ENCODE measurements around the gene COL23A1. TPM values are rescaled to one million over a fixed set of nuclear protein-coding genes. Genes with fewer than 3 reads are reported as not detected.

Gene COL23A1
- total and polyA plus RNA-seq, 2 of the 13 experiments (the other 11 are each of a cell fraction or from before 2014, with no cell fraction given) = not detected

GRCh38 chr5:178540526-178540925 is 49.7 kb downstream of the COL23A1 start (continued):
- TF ChIP-seq ZFP37 (CRISPR knock-in tag; IDR thresholded peaks at IDR 0.05; ENCODE audit: borderline replicate concordance) = no peak
- TF ChIP-seq REXO4 (CRISPR knock-in tag; IDR thresholded peaks at IDR 0.05; ENCODE audit: borderline replicate concordance) = no peak
- no peak for TF ChIP-seq TOE1 (CRISPR knock-in tag; IDR thresholded peaks at IDR 0.05)

- ChIA-PET CTCF (ENCODE audit: low intra/inter-chr PET ratio, low total read pairs) (no interaction called here), POLR2A (no interaction called here)
- H3K9me3 ChIP-seq (ENCODE audit: low read length) = no peaks in the 10 kb centered on the region
- H3K79me2 ChIP-seq (ENCODE audit: insufficient read depth, low read length) = no peaks in the 10 kb centered on the region
- H3K4me3 ChIP-seq (replicated peaks in 1 of 3; ENCODE audit: insufficient read depth in 1 of 3, low read depth in 2 of 3, low read length in 3 of 3) = no peak overlapping the region
- no peaks in the 10 kb centered on the region for H3K36me3 ChIP-seq (replicated peaks in 1 of 2; ENCODE audit: control insufficient read depth in 1 of 2, insufficient read depth in 2 of 2, low read length in 2 of 2)
- no TSS peak for BruUV-seq (replicated peaks)
- TF ChIP-seq FIP1L1 (IDR thresholded peaks at IDR 0.05; ENCODE audit: borderline replicate concordance, insufficient read depth, low read depth, low read length) (no peak), NFKB2 (CRISPR knock-in tag; IDR thresholded peaks at IDR 0.05; ENCODE audit: borderline replicate concordance) (no peak), EED (CRISPR knock-in tag; IDR thresholded peaks at IDR 0.05) (no peak), ATF5 (CRISPR knock-in tag; IDR thresholded peaks at IDR 0.05; ENCODE audit: low read depth) (no peak), RELA (CRISPR knock-in tag; IDR thresholded peaks at IDR 0.05) (no peak), TBX3 (IDR thresholded peaks at IDR 0.05; ENCODE audit: borderline replicate concordance) (no peak), ZNF83 (CRISPR knock-in tag; IDR thresholded peaks at IDR 0.05; ENCODE audit: borderline replicate concordance) (no peak), NFIB (CRISPR knock-in tag; IDR thresholded peaks at IDR 0.05; ENCODE audit: borderline replicate concordance) (no peak), PAWR (CRISPR knock-in tag; IDR thresholded peaks at IDR 0.05; ENCODE audit: borderline replicate concordance) (no peak), HIVEP1 (CRISPR knock-in tag; IDR thresholded peaks at IDR 0.05) (no peak), ZNF446 (CRISPR knock-in tag; IDR thresholded peaks at IDR 0.05) (no peak), PCBP2 (optimal IDR thresholded peaks at IDR 0.05; ENCODE audit: low read depth, low read length, poor library complexity, severe bottlenecking) (no peak), MEIS1 (CRISPR knock-in tag; IDR thresholded peaks at IDR 0.05; ENCODE audit: borderline replicate concordance) (no peak)
- TF ChIP-seq, protein P1, sequence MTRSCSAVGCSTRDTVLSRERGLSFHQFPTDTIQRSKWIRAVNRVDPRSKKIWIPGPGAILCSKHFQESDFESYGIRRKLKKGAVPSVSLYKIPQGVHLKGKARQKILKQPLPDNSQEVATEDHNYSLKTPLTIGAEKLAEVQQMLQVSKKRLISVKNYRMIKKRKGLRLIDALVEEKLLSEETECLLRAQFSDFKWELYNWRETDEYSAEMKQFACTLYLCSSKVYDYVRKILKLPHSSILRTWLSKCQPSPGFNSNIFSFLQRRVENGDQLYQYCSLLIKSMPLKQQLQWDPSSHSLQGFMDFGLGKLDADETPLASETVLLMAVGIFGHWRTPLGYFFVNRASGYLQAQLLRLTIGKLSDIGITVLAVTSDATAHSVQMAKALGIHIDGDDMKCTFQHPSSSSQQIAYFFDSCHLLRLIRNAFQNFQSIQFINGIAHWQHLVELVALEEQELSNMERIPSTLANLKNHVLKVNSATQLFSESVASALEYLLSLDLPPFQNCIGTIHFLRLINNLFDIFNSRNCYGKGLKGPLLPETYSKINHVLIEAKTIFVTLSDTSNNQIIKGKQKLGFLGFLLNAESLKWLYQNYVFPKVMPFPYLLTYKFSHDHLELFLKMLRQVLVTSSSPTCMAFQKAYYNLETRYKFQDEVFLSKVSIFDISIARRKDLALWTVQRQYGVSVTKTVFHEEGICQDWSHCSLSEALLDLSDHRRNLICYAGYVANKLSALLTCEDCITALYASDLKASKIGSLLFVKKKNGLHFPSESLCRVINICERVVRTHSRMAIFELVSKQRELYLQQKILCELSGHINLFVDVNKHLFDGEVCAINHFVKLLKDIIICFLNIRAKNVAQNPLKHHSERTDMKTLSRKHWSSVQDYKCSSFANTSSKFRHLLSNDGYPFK (CRISPR knock-in tag; IDR thresholded peaks at IDR 0.05; ENCODE audit: borderline replicate concordance) = no peak
- no peaks in the 10 kb centered on the region for H4K20me1 ChIP-seq (ENCODE audit: insufficient read depth, low read length)
- no peak overlapping the region for H3K27ac ChIP-seq (ENCODE audit: extremely low read length, insufficient read depth, low read length)
- FAIRE-seq = no peak
- 40% methylated on average over 7 of the region's 7 CpGs for WGBS (ENCODE audit: low lambda C conversion rate)
- ATAC-seq = no peak
- H3K9ac ChIP-seq (ENCODE audit: insufficient read depth, low read depth, low read length) = no peak overlapping the region
- H3K27me3 ChIP-seq (ENCODE audit: control insufficient read depth in 1 of 2, insufficient read depth in 2 of 2, low read length in 2 of 2) = peaks cover 3 to 22% of the 10 kb centered on the region in 2 experiments; a peak in 4 of 5 replicates
- in situ Hi-C loops (cut with HindIII; ENCODE audit: extremely low pct_ligation_motif_present, low pct_unique_long_range_greater_than_20kb) (no loop called here), intact Hi-C loops (cut with micrococcal nuclease; ENCODE audit: unreplicated experiment) (no loop called here)
- no peak overlapping the region for H3K4me2 ChIP-seq (ENCODE audit: low read depth, low read length)
- no peak for DNase-seq (ENCODE audit: low spot score)
- no peak overlapping the region for H2AFZ ChIP-seq (ENCODE audit: low read length)
- H3K4me1 ChIP-seq (ENCODE audit: insufficient read depth, low read length) = no peaks in the 10 kb centered on the region
Measured at GRCh38 chr5:178538741-178539229, 51.4 kb downstream of the COL23A1 start.
